Measurements from ENCODE around the gene LYPD1.

Gene LYPD1

GRCh38 chr2:132597166-132597565 is 72.8 kb downstream of the LYPD1 start:
- Histone ChIP-seq H3K27ac (ENCODE audit: low read depth, low read length) (no peak overlapping the region), H3K4me1 (ENCODE audit: control insufficient read depth, insufficient read depth, low read length) (no peaks in the 10 kb centered on the region), H3K27me3 (ENCODE audit: control insufficient read depth, insufficient read depth, low read length) (no peaks in the 10 kb centered on the region), H3K36me3 (ENCODE audit: control insufficient read depth, insufficient read depth, low read length) (no peaks in the 10 kb centered on the region), H3K9ac (ENCODE audit: low read length) (no peak overlapping the region), H3K4me3 (ENCODE audit: low read length) (no peak overlapping the region)

GRCh38 chr2:132595693-132596092 is 74.3 kb downstream of the LYPD1 start:
- Histone ChIP-seq H3K4me3 (ENCODE audit: low read length) (no peak overlapping the region), H3K9ac (ENCODE audit: low read length) (no peak overlapping the region), H3K4me1 (ENCODE audit: control insufficient read depth, insufficient read depth, low read length) (no peaks in the 10 kb centered on the region), H3K27me3 (ENCODE audit: control insufficient read depth, insufficient read depth, low read length) (no peaks in the 10 kb centered on the region), H3K27ac (ENCODE audit: low read depth, low read length) (no peak overlapping the region), H3K36me3 (ENCODE audit: control insufficient read depth, insufficient read depth, low read length) (no peaks in the 10 kb centered on the region)

- Histone ChIP-seq H3K27ac (ENCODE audit: low read depth, low read length) (no peak overlapping the region), H3K4me1 (ENCODE audit: control insufficient read depth, insufficient read depth, low read length) (no peaks in the 10 kb centered on the region), H3K4me3 (ENCODE audit: low read length) (no peak overlapping the region), H3K9ac (ENCODE audit: low read length) (no peak overlapping the region), H3K27me3 (ENCODE audit: control insufficient read depth, insufficient read depth, low read length) (no peaks in the 10 kb centered on the region), H3K36me3 (ENCODE audit: control insufficient read depth, insufficient read depth, low read length) (no peaks in the 10 kb centered on the region)
Measured at GRCh38 chr2:132595186-132595585, 74.8 kb downstream of the LYPD1 start.

All from rectal smooth muscle tissue (tissue), 1 donor.